HCT116 (cell line): ENCODE data around the gene HMCN1. TPM values are rescaled to one million over a fixed set of nuclear protein-coding genes. Genes with fewer than 3 reads are reported as not detected.

Experiments used
- ATAC-seq: fragments of 200-7000 bp; cut with Tn5 transposase; 2 replicates; pipeline ENCODE4 v1.9.1; 2020; ENCODE audit warnings: mild to moderate bottlenecking, moderate library complexity
- BruUV-seq: library from RNA; stranded (reverse); fragments of 400-500 nt; replicated peaks from 2 replicates; lab custom pipeline; 2021; lab: Mats Ljungman, UMichigan
- CTCF ChIA-PET: fragments of 300-600 bp; sonication (Branson Sonifier 250); formaldehyde crosslinking; loops from one replicate; lab custom pipeline; 2021; ENCODE audit warnings: antibody characterized with exemption; lab: Charles Lee
- POLR2A ChIA-PET: fragments of 300-600, 350-600 bp; sonication (Branson Sonifier 250); formaldehyde crosslinking; loops from one replicate; lab custom pipeline; 2021; ENCODE audit warnings: antibody characterized with exemption; lab: Charles Lee
- RAD21 ChIA-PET, 2 experiments: fragments of 300-600 bp; sonication (Branson Sonifier 250); formaldehyde crosslinking; loops; one replicate each; lab custom pipeline; 2023; ENCODE audit warnings: low total read pairs in 2 of 2; ENCODE audit not compliant: uncharacterized antibody in 2 of 2, unreplicated experiment in 2 of 2, low non-redundant PET in 1 of 2; lab: Charles Lee
- DNase-seq: peaks from one replicate; pipeline ENCODE4 v3.0.0-alpha.2; 2010; ENCODE audit warnings: low read depth, low spot score
- H2AFZ ChIP-seq: fragments of 200-600 bp; shearing (Covaris generic), sonication (generic); 2 replicates; pipeline ENCODE4 v1.6.1; 2017; ENCODE audit warnings: low read depth, mixed run types, mixed read lengths, antibody characterized with exemption, low read length; ENCODE audit not compliant: poor library complexity, severe bottlenecking
- H3K27ac ChIP-seq: 2 replicates; pipeline ENCODE4 v1.5.1; 2012; ENCODE audit warnings: low read depth, low read length
- H3K27me3 ChIP-seq: fragments of 200-600 bp; sonication (generic); 2 replicates; pipeline ENCODE4 v1.6.1; 2016; ENCODE audit warnings: mixed run types, low read length, mixed read lengths; ENCODE audit not compliant: insufficient read depth
- H3K36me3 ChIP-seq, 2 experiments: fragments of 200-500 bp in 1 of 2; fragments of 200-600 bp in 1 of 2; sonication (Bioruptor generic) in 1 of 2; sonication (generic) in 1 of 2; 2 replicates each; pipeline versions ENCODE4 v1.5.1 to v1.6.1; 2014 to 2016; ENCODE audit warnings: low read length in 2 of 2, inconsistent platforms in 1 of 2, mixed read lengths in 1 of 2, mixed run types in 1 of 2; ENCODE audit not compliant: insufficient read depth in 2 of 2, control insufficient read depth in 1 of 2
- H3K4me1 ChIP-seq, 2 experiments: fragments of 200-600 bp in 1 of 2; sonication (generic) in 1 of 2; 2 replicates each; pipeline versions ENCODE4 v1.5.1 to v1.6.1; 2012 to 2017; ENCODE audit warnings: low read length in 2 of 2, inconsistent platforms in 1 of 2, mild to moderate bottlenecking in 1 of 2, mixed read lengths in 1 of 2, mixed run types in 1 of 2, moderate library complexity in 1 of 2; ENCODE audit not compliant: insufficient read depth in 2 of 2, control insufficient read depth in 1 of 2
- H3K4me2 ChIP-seq: fragments of 200-600 bp; sonication (generic); 2 replicates; pipeline ENCODE4 v1.6.1; 2017; ENCODE audit warnings: mixed run types, low read length, mixed read lengths
- H3K4me3 ChIP-seq, 2 experiments: fragments of 200-600 bp in 1 of 2; sonication (generic) in 1 of 2; replicated peaks in 1 of 2; 2 replicates each; pipeline ENCODE4 v1.5.1; 2011 to 2016; ENCODE audit warnings: low read length in 2 of 2, control low read depth in 1 of 2, low read depth in 1 of 2, mild to moderate bottlenecking in 1 of 2, mixed read lengths in 1 of 2, mixed run types in 1 of 2
- H3K79me2 ChIP-seq: fragments of 200-600 bp; sonication (generic); 2 replicates; pipeline ENCODE4 v1.6.1; 2017; ENCODE audit warnings: mild to moderate bottlenecking, mixed run types, low read length, moderate library complexity, mixed read lengths; ENCODE audit not compliant: insufficient read depth
- H3K9ac ChIP-seq: fragments of 200-600 bp; sonication (generic); 2 replicates; pipeline ENCODE4 v1.6.1; 2016; ENCODE audit warnings: low read length, mixed read lengths
- H3K9me2 ChIP-seq: fragments of 200-600 bp; sonication (generic), shearing (Covaris generic); 2 replicates; pipeline ENCODE4 v1.6.1; 2017; ENCODE audit warnings: mixed run types, mild to moderate bottlenecking, moderate library complexity; ENCODE audit not compliant: insufficient read depth
- H3K9me3 ChIP-seq, 2 experiments: fragments of 200-500 bp in 1 of 2; fragments of 200-600 bp in 1 of 2; sonication (Bioruptor generic) in 1 of 2; sonication (generic) in 1 of 2; 2 replicates each; pipeline ENCODE4 v1.6.1; 2014 to 2017; ENCODE audit warnings: low read length in 2 of 2, mixed read lengths in 2 of 2, inconsistent platforms in 1 of 2, low read depth in 1 of 2, mild to moderate bottlenecking in 1 of 2, mixed run types in 1 of 2, moderate library complexity in 1 of 2; ENCODE audit not compliant: control insufficient read depth in 1 of 2, insufficient read depth in 1 of 2
- H4K20me1 ChIP-seq: fragments of 200-600 bp; sonication (generic), shearing (Covaris generic); 2 replicates; pipeline ENCODE4 v1.6.1; 2017; ENCODE audit warnings: mixed run types, mild to moderate bottlenecking, moderate library complexity; ENCODE audit not compliant: insufficient read depth
- ATF3 ChIP-seq: IDR thresholded peaks from 2 replicates; pipeline ENCODE4 v1.6.1; 2012
- CEBPB ChIP-seq: IDR thresholded peaks from 2 replicates; pipeline ENCODE4 v1.6.1; 2012; ENCODE audit warnings: low read depth
- EGR1 ChIP-seq: IDR thresholded peaks from 2 replicates; pipeline ENCODE4 v1.6.1; 2012; ENCODE audit warnings: low read depth
- ELF1 ChIP-seq: IDR thresholded peaks from 2 replicates; pipeline ENCODE4 v1.6.1; 2012; ENCODE audit warnings: low read depth, borderline replicate concordance
- EZH2 ChIP-seq: fragments of 200-600 bp; sonication (generic); IDR thresholded peaks from 2 replicates; pipeline ENCODE4 v1.6.1; 2017; ENCODE audit warnings: antibody characterized with exemption, mixed run types
- EZH2phosphoT487 ChIP-seq: fragments of 200-600 bp; IDR thresholded peaks from 2 replicates; pipeline ENCODE4 v1.6.1; 2018; ENCODE audit warnings: antibody characterized with exemption, borderline replicate concordance
- FOSL1 ChIP-seq: IDR thresholded peaks from 2 replicates; pipeline ENCODE4 v1.6.1; 2012; ENCODE audit warnings: low read depth
- MAX ChIP-seq: IDR thresholded peaks from 2 replicates; pipeline ENCODE4 v1.6.1; 2012
- POLR2AphosphoS5 ChIP-seq: IDR thresholded peaks from 2 replicates; pipeline ENCODE4 v1.6.1; 2011; ENCODE audit warnings: mild to moderate bottlenecking, low read depth, low read length, moderate library complexity
- RAD21 ChIP-seq: IDR thresholded peaks from 2 replicates; pipeline ENCODE4 v1.6.1; 2012; ENCODE audit warnings: low read depth, mild to moderate bottlenecking
- REST ChIP-seq: IDR thresholded peaks from 2 replicates; pipeline ENCODE4 v1.6.1; 2012; ENCODE audit warnings: low read depth
- SIN3A ChIP-seq: IDR thresholded peaks from 2 replicates; pipeline ENCODE4 v1.6.1; 2012; ENCODE audit warnings: low read depth
- SP1 ChIP-seq: IDR thresholded peaks from 2 replicates; pipeline ENCODE4 v1.6.1; 2012; ENCODE audit warnings: low read depth
- ZNF274 ChIP-seq: fragments of 200-500 bp; sonication (Bioruptor generic); IDR thresholded peaks from 2 replicates; pipeline ENCODE4 v1.6.1; 2014; ENCODE audit warnings: mild to moderate bottlenecking, low read depth, low read length, inconsistent platforms
- intact Hi-C: fragments of 100-400 bp; cut with micrococcal nuclease; formaldehyde crosslinking; loops from 2 replicates; pipeline ENCODE4 v1.10.0; 2022
- total RNA-seq: library from RNA; stranded (reverse); gene quantifications from one replicate; pipeline ENCODE4 v1.2.1, GENCODE V29; 2021; ENCODE audit not compliant: unreplicated experiment
- TF ChIP-seq, protein P1 (sequence below): IDR thresholded peaks from 2 replicates; pipeline ENCODE4 v1.6.1; 2011; ENCODE audit warnings: mild to moderate bottlenecking, low read length, moderate library complexity; ENCODE audit not compliant: insufficient replicate concordance; ENCODE audit errors: extremely low read depth

Gene HMCN1
- total RNA-seq, 1 experiment from 2014 or later = 0.59 TPM

- intact Hi-C loops = no loop called here
- no peaks in the 10 kb centered on the region for H3K27me3 ChIP-seq
- TF ChIP-seq SIN3A (no peak), ZNF274 (no peak), MAX (no peak), POLR2AphosphoS5 (no peak)
- DNase-seq (no peak), ATAC-seq (no peak)
- no peaks in the 10 kb centered on the region for H3K4me1 ChIP-seq
- RAD21 ChIA-PET = no interaction called here
- H3K4me3 ChIP-seq = no peak overlapping the region
- CTCF ChIA-PET = no interaction called here
- POLR2A ChIA-PET = no interaction called here
- peak overlapping the region; percentile 19 for H2AFZ ChIP-seq
- H3K9ac ChIP-seq = no peak overlapping the region
- no peaks in the 10 kb centered on the region for H4K20me1 ChIP-seq
- H3K9me3 ChIP-seq = no peaks in the 10 kb centered on the region
- BruUV-seq = no TSS peak
- no peak overlapping the region for H3K27ac ChIP-seq
- no peaks in the 10 kb centered on the region for H3K9me2 ChIP-seq
- H3K36me3 ChIP-seq = no peaks in the 10 kb centered on the region
- H3K4me2 ChIP-seq = no peak overlapping the region
- no peaks in the 10 kb centered on the region for H3K79me2 ChIP-seq
Measured at GRCh38 chr1:185790194-185790735, 56.1 kb downstream of the HMCN1 start.

- H3K27me3 ChIP-seq = no peaks in the 10 kb centered on the region
- POLR2A ChIA-PET = no interaction called here
- H4K20me1 ChIP-seq = no peaks in the 10 kb centered on the region
- no TSS peak for BruUV-seq
- no peaks in the 10 kb centered on the region for H3K4me1 ChIP-seq
- H3K36me3 ChIP-seq = no peaks in the 10 kb centered on the region
- H3K9me2 ChIP-seq = no peaks in the 10 kb centered on the region
- no peaks in the 10 kb centered on the region for H3K9me3 ChIP-seq
- no peak overlapping the region for H3K27ac ChIP-seq
- no peak overlapping the region for H3K4me3 ChIP-seq
- intact Hi-C loops = no loop called here
- DNase-seq (no peak), ATAC-seq (no peak)
- H3K9ac ChIP-seq = no peak overlapping the region
- CTCF ChIA-PET = no interaction called here
- no peak overlapping the region for H3K4me2 ChIP-seq
- H3K79me2 ChIP-seq = no peaks in the 10 kb centered on the region
- RAD21 ChIA-PET = no interaction called here
- no peak overlapping the region for H2AFZ ChIP-seq
- TF ChIP-seq ZNF274 (no peak), ATF3 (no peak), EZH2 (no peak), ELF1 (no peak), FOSL1 (no peak), REST (no peak), POLR2AphosphoS5 (no peak), RAD21 (no peak), SIN3A (no peak), EGR1 (no peak), EZH2phosphoT487 (no peak), SP1 (no peak), CEBPB (no peak)
- TF ChIP-seq, protein P1, sequence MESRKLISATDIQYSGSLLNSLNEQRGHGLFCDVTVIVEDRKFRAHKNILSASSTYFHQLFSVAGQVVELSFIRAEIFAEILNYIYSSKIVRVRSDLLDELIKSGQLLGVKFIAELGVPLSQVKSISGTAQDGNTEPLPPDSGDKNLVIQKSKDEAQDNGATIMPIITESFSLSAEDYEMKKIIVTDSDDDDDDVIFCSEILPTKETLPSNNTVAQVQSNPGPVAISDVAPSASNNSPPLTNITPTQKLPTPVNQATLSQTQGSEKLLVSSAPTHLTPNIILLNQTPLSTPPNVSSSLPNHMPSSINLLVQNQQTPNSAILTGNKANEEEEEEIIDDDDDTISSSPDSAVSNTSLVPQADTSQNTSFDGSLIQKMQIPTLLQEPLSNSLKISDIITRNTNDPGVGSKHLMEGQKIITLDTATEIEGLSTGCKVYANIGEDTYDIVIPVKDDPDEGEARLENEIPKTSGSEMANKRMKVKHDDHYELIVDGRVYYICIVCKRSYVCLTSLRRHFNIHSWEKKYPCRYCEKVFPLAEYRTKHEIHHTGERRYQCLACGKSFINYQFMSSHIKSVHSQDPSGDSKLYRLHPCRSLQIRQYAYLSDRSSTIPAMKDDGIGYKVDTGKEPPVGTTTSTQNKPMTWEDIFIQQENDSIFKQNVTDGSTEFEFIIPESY = no peak
Measured at GRCh38 chr1:185792040-185792439, 57.8 kb downstream of the HMCN1 start.
